Astrocyte of the cerebellum (primary cell): ENCODE results near the gene ARHGAP15.

Source experiments
- DNase-seq: peaks from one replicate; pipeline ENCODE4 v3.0.0-alpha.2; 2011; ENCODE audit warnings: low read depth
- H3K4me3 ChIP-seq: 2 replicates; pipeline ENCODE4 v1.5.1; 2011; ENCODE audit warnings: mild to moderate bottlenecking, low read depth, low read length, moderate library complexity
- in situ Hi-C: cut with HindIII; loops from 2 replicates; pipeline ENCODE4 v1.10.0; 2017; ENCODE audit warnings: low sequenced_read_pairs
- TF ChIP-seq, protein P1 (sequence below): IDR thresholded peaks from 2 replicates; pipeline ENCODE4 v1.5.1; 2012; ENCODE audit warnings: low read length, low read depth, moderate library complexity, mild to moderate bottlenecking; ENCODE audit errors: missing control alignments

Gene ARHGAP15

DNA sequence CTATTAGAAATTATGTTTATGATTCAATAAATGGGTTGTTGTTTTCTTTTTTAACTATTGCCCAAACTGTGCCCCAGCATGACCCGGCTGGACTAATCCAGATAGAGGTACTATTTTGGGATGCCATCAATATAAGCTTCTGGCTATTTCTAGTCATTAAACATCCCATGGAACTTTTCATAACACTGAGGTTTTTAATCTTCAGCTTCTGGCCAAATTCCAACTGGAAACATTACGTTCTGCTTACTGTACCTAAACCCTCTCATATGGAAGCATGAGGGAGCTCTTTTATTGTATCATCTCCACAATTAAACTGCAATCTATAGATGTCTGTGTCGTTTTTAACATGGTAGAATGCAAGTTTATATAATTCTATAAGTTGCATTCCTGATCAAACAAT is 674.7 kb downstream of the ARHGAP15 start:
- in situ Hi-C loops = no loop called here
- H3K4me3 ChIP-seq = no peak overlapping the region
- TF ChIP-seq, protein P1, sequence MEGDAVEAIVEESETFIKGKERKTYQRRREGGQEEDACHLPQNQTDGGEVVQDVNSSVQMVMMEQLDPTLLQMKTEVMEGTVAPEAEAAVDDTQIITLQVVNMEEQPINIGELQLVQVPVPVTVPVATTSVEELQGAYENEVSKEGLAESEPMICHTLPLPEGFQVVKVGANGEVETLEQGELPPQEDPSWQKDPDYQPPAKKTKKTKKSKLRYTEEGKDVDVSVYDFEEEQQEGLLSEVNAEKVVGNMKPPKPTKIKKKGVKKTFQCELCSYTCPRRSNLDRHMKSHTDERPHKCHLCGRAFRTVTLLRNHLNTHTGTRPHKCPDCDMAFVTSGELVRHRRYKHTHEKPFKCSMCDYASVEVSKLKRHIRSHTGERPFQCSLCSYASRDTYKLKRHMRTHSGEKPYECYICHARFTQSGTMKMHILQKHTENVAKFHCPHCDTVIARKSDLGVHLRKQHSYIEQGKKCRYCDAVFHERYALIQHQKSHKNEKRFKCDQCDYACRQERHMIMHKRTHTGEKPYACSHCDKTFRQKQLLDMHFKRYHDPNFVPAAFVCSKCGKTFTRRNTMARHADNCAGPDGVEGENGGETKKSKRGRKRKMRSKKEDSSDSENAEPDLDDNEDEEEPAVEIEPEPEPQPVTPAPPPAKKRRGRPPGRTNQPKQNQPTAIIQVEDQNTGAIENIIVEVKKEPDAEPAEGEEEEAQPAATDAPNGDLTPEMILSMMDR = no peak
- no peak for DNase-seq

DNA sequence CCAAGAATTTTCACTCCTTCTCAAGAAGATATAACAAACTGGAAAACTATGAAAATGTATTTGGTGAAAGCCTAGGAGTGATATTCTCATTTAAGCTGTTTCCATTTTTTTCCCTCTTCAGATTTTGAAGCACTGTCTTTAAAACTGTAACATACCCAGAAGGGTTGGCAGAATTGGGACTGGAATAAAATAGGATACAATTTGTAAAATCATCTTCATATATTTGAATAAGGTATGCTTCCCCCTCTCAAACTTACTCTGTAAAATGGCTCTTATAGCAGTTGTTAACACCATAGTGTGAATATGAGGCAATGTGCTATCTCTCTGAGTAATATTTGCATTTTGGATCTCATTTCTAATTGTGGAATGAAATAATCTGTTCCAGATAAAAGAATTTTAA is 676.4 kb downstream of the ARHGAP15 start:
- no peak overlapping the region for H3K4me3 ChIP-seq
- TF ChIP-seq, protein P1 = no peak
- DNase-seq = no peak
- in situ Hi-C loops = no loop called here

DNA sequence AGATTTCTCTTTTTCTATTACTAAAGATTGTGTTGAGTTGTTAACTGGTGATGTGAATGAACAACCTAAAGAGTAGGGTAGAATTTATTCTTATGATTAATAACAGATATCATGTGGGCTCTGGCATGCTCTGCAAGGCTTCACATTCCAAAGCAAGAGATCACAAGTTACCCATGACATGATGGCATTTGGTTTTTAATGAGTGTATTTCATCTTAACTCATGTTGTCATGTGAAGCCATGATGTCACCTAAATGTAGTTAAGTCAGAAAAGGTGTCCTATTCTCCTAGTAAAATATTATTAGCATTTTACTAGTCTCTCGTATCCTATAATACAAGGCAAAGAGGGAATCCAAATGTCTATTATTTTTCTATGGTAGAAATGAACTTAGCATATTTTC is 678.0 kb downstream of the ARHGAP15 start:
- no peak overlapping the region for H3K4me3 ChIP-seq
- no peak for DNase-seq
- in situ Hi-C loops = no loop called here
- TF ChIP-seq, protein P1 = no peak

DNA sequence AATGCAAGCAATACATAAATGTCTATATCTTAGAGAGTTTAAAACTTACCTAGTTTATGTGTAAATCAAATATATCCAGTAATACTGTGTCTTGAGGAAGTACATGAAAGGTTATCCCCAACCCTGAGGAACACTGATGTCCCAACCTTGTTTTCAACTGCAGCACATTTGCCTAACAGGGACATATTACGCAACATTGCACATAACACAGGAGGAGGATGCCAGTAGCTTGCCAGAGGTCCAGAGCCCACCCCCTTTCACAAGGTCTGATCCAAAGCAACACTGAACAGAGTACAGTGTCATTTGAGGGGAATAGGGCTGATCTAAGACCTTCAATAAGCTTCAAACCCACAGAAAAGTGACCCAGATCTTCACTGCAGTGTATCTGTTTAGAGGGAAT is 678.5 kb downstream of the ARHGAP15 start:
- DNase-seq = no peak
- in situ Hi-C loops = no loop called here
- TF ChIP-seq, protein P1 = no peak
- H3K4me3 ChIP-seq = no peak overlapping the region

DNA sequence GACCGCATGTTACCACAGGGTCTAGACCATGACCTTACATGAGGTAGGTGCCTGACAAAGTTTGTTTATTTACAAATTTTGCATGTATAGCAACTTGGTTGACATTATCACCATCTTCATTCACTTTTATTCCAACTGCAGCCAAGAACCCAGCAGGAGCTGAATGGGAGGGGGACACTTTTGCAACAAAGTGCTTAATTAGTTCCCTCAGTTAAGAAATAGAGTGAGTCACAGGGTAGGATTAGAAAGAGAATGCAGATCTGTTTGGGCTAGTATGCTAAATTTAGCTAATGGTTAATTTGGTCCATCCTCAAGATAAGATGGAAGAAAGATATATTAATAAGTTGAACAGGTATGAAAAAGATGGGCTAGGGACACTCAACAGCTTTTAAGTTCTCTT is 678.9 kb downstream of the ARHGAP15 start:
- TF ChIP-seq, protein P1 = no peak
- H3K4me3 ChIP-seq = no peak overlapping the region
- in situ Hi-C loops = no loop called here
- DNase-seq = no peak

DNA sequence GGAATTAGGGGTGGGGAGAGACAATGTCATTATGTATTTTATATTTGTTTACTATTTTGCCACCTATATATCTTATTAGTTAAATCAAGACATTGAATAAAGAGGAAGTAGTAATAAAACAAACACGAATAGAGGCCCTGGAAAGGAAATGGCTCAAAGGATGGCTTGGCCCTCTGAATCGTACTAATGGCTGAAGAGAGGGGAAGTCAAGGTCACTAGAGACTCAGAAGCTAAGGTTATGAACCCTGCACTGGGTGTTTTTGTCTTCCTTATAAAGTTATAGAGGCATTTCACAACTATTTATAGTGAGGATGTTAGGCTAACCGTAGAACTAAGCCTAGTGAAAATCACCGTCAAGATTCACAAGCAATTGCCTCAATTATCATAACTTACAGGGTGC is 685.9 kb downstream of the ARHGAP15 start:
- TF ChIP-seq, protein P1 = no peak
- no peak for DNase-seq
- no peak overlapping the region for H3K4me3 ChIP-seq
- in situ Hi-C loops = no loop called here

DNA sequence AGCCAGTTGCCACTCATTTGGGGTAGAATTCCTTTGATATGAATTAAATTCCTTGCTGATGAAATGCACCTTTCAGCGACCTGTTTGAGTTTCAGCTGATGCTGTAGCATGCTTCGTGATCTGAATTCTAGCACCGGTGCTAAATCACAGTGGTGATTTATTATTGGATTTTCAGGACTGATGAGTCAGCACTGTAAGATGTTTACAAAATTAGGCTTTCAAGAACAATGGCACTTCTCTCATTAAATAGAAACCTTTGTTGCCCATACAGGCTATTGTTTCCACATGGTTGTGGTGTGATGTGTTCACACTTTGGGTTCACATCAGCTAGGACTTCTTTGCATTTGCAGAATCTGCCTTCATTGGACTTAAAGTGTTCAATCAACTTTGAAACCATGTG is 687.7 kb downstream of the ARHGAP15 start:
- DNase-seq = no peak
- H3K4me3 ChIP-seq = no peak overlapping the region
- TF ChIP-seq, protein P1 = no peak
- in situ Hi-C loops = no loop called here
